ENCODE data around the gene SLC37A3.

SLC37A3 gene

DNA sequence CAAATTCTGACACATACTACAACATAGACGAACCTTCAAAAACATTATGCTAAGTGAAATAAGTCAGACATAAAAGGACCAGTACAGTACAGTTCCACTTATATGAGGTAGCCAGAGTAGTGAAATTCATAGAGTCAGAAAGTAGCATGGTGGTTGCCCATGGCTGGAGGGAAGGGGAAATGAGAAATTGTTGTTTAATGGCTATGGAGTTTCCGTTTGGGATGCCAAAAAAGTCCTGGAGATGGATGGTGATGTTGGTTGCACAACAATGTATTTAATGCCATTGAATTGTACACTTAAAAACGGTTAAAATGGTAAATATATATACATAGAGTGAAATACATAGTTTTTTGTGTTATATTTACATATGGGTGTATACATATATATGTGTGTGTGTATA, 2.1 kb upstream of the SLC37A3 start:
- DNase-seq = no peak

- DNase-seq = no peak
Observed at GRCh38 chr7:140398821-140399220, 491 bp upstream of the SLC37A3 start.

GRCh38 chr7:140393756-140394306, 4.5 kb downstream of the SLC37A3 start:
- no peak for DNase-seq

DNA sequence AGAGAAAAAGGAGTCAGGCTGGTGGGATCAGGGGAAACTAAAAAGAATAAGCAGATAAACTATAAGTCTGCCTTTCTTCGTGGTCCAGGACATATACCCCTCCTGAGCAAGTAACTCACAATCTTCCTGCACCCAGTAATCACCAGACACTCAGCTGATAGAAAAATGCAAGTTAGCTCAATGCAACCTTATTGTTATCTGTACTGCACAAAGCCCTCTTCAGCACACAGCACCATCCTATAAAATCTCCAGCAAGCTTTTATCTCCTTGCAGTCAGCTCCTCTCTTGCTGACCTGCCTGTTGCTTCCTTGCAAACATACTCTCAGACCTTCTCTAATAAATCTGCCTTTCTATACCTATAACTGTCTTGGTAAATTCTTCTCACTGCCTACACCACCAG, 6.7 kb downstream of the SLC37A3 start:
- DNase-seq = no peak

- DNase-seq = no peak
Observed at GRCh38 chr7:140390466-140391190, 7.7 kb downstream of the SLC37A3 start.

DNA sequence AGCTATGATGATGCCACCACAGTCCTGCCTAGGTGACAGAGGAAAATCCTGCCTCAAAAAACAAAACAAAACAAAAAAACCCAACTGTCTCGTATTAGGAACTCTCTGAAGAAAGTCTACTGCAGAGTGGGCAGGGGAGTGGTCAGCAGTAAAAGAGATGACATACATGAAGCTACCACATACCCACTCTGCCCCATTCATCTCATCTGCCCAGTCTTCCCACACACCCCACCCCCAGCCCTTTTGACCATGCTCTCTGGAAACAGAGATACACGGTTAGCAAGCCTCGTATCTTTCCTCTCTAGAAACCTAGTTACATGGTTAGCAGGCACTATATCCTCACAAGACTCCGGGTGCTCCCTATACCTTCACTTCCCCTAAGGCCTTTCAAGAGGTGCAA, 8.3 kb downstream of the SLC37A3 start:
- DNase-seq = no peak

- DNase-seq = no peak
Observed at GRCh38 chr7:140389445-140389844, 8.9 kb downstream of the SLC37A3 start.

DNA sequence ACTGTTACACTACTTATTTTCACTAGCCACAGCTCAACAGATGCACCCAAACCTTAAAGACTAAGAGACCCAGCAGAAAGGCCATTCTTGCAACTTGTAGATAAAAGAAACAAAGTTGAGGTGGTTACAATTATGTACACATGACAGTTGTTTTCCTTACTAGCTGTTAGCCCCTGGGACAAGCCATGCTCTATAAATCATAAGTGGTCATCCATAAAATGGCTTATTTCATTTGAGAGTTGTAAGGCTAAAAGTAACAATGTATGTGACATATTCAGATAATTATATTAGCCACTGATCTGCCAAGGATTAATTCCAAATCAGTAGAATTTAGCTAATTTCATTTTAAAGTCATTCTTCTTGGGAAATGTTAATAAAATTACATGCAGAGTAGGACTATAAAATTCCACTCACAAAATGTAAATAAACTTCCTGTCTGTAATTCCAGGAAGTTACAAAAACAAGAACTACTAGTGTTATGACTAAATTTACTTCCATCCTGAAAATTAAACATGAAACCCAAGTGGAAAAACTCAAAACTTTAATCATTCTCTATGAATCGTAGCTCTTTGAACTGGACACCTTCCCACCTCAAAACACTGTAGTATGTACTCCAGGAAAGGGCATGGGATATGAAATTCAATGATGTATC, 13.3 kb downstream of the SLC37A3 start:
- DNase-seq = no peak

DNA sequence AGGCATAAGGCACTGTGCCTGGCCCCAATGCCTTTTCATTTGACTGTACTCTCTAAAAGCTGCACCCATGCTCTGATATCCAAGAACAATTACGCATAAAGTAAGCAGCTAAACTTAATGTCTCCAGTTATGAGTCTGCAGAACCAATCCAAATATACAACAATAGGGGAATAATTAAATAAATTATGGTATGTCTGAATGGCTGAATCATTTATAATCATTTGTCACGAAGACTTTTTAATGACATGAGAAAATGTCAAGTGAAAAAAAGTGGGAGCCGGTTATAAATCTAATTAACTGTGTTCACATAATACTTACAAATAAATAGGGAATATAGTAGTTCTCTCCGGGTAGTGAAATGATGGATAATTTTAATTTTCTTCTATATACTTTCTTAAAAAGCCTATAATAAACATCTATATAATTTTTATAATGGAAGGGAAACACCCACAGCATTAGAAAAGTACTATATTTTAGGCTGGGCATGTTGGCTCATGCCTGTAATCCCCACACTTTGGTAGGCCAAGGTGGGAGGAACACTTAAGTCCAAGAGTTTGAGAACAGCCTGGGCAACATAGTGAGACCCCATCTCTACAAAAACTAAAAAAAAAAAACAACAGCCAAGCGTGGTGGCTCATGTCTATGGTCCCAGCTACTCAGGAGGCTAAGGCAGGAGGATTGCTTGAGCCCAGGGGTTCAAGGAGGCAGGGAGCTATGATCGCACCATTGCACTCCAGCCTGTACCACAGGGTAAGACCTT, 14.2 kb downstream of the SLC37A3 start:
- DNase-seq = no peak

DNA sequence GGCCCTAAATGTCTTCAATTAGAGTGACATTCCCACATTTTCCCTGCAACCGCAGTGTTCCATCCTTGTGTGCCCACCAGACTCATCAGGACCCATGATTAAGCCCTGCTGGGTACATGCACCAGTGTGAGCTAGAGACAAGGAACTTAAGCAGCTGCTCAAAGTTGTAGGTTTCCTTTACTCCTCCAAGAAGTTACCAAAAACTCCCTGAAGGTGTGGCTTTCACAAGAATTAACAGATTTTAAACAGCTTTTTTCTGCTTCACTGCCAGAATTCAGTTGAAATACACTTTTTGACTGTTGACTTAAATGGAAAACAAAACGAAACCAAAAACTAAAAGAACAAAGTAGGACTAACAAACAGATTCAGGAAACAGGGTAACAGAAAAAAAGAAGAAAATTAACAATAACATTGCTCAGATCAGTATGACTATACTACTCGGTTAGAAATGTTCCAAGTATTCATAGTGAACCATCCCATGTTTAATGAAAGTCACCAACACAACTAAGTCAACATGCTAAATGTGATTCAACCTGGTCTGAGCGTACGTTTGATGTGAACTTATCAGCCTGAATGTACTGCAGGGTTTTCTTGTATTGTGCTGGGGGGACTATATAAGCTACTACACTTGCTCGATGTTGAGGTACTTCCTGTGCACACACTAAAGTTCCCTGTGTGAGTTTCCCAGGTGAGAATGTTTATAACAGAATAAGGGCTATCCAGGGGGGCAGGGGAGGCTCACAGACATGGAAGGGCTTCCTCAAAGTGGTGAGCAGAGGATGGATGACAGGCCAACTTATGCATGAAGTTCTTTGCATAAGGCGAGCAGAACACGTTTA, 22.2 kb downstream of the SLC37A3 start:
- DNase-seq = no peak

DNA sequence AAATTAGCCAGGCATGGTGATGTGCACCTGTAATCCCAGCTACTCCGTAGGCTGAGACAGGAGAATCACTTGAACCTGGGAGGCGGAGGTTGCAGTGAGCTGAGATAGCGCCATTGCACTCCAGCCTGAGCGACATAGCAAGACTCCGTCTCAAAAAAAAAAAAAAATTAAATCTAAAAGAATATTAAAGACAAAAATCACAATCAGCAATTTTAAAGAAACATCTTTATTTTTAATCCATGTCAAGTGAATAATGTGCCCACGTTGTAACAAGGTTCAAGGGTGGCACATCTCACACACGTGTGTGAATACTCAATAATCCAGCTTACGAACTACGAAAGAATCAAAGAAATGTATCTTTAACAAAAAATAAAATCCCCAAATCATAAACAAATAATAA, 23.0 kb downstream of the SLC37A3 start:
- DNase-seq = no peak

DNA sequence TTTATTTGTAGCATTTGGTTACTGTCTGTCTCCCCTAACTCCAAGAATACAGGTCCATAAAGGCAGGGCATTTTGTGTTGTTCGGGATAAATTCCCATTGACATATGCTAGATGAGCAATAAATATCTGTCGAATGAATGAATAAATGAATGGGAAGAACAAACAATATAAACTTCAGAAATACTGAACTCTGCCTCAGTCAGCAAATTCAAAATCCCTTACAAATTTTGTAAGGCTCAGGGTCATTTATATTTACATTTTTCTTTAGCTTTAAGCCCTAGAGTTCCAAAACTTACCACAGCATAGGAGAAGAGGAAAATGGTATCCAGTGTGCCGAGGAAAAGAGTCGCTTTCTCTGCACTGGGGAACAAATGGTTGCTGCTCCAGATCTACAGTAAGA, 29.0 kb downstream of the SLC37A3 start:
- no peak for DNase-seq

GRCh38 chr7:140367528-140367927, 30.8 kb downstream of the SLC37A3 start:
- no peak for DNase-seq

- DNase-seq = no peak
Observed at GRCh38 chr7:140364819-140365218, 33.5 kb downstream of the SLC37A3 start.

DNA sequence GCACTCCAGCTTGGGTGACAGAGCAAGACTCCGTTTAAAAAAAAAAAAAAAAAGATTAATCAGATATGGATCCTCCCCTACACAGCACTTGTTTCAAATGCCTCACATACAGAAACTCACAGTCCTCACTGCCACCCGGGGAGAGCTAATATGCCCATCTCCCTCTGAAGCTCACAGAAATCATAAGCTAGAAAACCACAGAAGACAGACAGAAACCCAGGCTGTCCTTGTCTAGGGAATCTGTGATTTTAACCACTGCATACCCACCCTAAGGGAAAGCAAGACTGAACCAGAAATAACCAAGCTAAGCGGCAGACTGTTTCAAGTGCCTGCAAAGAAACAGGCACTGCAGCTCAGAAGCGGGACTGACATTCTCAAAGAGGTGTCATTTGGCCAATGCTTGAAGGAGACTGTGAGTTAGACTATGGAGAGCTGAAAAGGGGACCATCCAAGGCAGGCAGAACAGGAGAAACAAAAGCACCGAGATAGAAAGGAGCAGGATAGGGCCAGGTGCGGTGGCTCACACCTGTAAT, 37.6 kb downstream of the SLC37A3 start:
- DNase-seq = no peak

DNA sequence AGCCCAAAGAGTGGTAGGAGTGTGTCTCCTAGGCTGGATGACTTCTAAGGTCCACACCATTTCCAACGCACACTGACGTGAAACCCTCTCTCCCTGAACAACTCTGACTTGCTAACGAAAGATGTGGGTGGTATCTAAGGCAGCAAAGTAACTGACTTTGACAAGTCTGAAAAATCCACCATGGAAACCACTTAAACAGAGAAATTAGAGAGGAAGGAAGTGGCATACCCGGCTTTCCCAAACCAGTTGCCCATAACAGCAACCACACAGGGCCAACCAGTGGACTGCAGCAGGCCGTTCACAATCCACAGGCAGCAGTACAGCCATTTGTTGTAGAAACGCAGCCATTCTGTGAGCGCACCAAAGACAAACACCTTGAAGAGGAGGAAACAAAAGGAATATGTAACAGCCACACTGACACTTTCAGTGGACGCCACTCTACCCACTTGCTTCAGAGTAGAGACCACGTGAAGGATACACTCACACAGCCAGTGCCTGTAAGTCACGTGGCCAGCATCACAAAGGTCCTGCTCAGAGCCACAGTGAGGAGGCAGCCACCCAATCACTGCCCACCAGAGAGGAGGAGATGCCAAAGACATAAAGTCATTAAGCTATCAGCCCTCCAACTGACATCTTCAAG, 39.8 kb downstream of the SLC37A3 start:
- no peak for DNase-seq

DNA sequence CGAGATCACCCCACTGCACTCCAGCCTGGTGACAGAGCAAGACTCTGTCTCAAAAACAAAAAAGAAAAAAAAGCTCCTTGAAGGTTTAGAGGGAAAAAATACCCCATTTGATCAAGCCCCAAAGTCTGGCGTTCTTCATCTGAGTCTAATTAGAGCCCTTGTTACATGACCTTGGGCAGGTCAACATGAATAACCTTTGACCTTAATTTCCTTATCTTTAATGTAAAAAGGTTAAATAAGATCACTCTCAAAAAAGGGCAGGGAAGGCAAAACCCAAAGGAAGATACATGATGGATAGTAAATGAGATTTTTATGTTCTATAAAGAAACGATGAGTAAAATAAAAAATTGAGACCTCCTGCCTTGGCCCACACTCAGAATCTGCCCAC, 40.3 kb downstream of the SLC37A3 start:
- no peak for DNase-seq

- no peak for DNase-seq
Observed at GRCh38 chr7:140350056-140350455, 48.3 kb downstream of the SLC37A3 start.

DNA sequence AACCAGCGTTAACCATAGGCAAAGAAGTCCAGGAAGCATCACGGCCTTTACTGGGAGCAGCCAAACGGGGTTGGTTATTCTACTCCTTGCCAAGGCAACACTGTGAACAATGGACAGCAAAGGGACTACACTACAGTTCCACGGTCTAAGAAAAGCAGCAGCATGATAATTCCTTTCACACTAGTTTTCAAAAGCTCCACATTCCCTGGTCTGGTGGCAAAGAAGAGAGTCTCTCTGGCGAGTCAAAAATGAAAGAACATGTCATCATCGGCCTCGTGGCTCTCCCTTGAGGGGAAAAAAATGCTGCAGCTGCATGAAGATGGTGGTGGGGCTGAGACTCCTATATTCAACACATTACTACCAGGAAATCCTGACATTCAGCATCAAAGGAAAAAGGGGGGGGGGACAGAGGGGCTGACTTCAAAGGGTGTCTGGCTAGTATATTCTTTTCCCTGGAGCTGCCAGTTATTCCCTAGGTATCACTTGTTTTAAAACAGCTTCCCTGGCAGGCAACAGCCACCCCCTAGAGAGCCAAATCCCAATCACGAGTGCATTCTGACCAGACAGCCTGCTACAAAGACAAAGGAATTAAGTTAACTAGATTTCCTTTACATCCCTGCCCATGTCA, 49.1 kb downstream of the SLC37A3 start:
- no peak for DNase-seq

- no peak for DNase-seq
Observed at GRCh38 chr7:140348161-140348849, 50.0 kb downstream of the SLC37A3 start.

GRCh38 chr7:140347218-140347617, 51.1 kb downstream of the SLC37A3 start:
- DNase-seq = no peak
